Umbilical cord (tissue), 2 donors: ENCODE results near the gene ALS2CL. TPM values are rescaled to one million over a fixed set of nuclear protein-coding genes. Genes with fewer than 3 reads are reported as not detected.
A peak's percentile ranks its signal among the peaks of the same experiment; 100 is the strongest.
"Not testable (repeated sequence)": the region's sequence is repeated elsewhere in the genome, so short reads cannot be mapped to it uniquely, and the experiment has no call there.

ENCODE experiments used
- DNase-seq: peaks from one replicate; pipeline ENCODE4 v3.0.0-alpha.2; 2015; ENCODE audit warnings: low spot score
- total RNA-seq: library from RNA; depleted of rRNA; stranded (reverse); fragments of >200 nt; gene quantifications from one replicate; pipeline ENCODE4 v1.2.3, GENCODE V29; 2014; ENCODE audit warnings: low replicate concordance; ENCODE audit not compliant: insufficient read depth

ALS2CL gene, protein sequence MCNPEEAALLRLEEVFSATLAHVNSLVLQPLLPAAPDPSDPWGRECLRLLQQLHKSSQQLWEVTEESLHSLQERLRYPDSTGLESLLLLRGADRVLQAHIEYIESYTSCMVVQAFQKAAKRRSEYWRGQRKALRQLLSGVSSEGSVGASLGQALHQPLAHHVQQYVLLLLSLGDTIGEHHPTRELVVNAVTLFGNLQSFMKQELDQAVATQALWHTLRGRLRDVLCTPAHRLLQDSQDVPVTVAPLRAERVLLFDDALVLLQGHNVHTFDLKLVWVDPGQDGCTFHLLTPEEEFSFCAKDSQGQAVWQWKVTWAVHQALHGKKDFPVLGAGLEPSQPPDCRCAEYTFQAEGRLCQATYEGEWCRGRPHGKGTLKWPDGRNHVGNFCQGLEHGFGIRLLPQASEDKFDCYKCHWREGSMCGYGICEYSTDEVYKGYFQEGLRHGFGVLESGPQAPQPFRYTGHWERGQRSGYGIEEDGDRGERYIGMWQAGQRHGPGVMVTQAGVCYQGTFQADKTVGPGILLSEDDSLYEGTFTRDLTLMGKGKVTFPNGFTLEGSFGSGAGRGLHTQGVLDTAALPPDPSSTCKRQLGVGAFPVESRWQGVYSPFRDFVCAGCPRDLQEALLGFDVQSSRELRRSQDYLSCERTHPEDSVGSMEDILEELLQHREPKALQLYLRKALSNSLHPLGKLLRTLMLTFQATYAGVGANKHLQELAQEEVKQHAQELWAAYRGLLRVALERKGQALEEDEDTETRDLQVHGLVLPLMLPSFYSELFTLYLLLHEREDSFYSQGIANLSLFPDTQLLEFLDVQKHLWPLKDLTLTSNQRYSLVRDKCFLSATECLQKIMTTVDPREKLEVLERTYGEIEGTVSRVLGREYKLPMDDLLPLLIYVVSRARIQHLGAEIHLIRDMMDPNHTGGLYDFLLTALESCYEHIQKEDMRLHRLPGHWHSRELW
- total RNA-seq, result 8.7 TPM

DNA sequence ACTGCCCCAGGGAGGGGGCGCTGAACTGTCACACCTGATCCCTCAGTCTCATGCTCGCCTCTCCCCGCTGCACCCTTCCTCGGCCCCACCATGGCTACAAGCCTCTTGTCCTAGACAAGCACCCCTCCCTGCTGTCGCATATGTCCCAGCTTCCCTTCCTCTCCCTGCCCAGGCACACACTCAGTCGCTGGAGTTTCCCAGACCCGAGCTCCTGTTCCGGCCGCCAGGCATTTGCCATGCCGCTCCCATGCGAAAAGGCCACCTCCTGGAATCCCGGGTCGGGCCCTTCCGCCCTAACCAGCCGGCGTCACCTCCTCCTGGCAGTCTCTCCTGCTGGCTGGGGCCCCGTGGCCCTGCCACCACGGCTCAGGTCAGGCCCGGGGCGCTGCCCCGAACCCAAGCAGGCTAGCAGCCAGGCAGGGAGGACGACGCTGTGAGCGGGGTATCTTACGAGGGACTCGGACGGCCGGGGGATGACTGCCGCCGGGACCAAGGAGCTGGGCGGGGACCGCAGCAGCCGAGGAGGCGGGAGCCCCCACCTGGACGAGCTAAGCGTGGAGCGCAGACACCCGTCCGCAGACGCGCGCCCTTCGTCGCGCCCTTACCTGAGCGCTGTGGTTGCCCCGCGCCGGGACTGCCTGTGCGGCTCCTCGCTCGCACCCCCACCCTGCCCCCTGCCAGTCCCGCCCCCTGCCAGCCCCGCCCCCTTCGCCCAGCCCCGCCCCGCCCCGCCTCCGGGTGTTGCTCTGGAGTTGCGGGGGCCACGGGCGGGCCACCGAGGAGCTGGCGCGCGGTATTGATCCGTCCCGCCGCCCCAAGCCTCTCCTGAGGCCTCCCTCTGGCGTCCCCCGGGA is at the start of gene ALS2CL:
Gene ALS2CL (minus strand): TSS at position 642 of the 854 bp plus-strand sequence. CDS start 4,239 bp downstream, outside the sequence.
- peak; percentile 33 for DNase-seq

DNA sequence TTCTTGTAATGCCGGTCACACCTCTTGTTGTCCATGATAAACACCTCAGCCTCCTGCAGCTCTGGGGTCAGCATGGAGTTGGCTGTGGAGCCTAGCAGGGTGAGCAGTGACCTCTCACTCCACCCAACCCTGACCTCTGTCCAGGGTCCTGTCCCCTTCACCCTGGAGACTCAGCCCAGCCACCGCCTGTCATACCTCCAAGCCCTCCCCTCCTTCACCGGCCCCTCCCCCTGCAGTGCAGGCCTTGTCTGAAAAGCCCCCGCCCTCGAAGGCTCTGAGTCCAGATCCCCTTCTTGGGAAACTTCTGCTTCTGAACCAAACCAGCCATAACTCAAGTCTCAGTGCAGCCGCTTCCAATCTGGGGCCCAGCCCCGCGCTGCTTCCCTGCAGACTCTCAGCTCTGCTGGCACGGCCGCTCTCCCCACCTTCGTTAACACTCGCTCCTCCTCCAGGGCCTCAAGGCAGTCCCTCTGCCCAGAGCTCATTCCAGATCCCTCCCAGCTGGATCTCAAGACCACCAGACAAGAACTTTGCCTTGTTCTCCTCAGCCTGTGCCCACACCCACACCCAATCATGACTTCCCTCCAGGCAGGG is 49.6 kb upstream of the ALS2CL start:
- DNase-seq, result peak; percentile 86

DNA sequence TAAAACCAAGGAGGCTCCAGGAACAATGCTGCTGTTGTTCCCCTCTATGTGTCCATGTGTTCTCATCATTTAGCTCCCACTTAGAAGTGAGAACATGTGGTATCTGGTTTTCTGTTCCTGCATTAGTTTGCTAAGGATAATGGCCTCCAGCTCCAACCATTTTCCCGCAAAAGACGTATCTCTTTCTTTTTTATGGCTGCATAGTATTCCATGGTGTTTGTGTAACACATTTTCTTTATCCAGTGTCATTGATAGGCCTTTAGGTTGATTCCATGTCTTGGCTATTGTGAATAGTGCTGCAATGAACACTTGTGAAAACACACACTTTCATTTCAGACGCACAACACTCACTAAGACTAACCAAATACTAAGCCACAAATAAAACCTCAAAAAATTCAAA is 46.1 kb upstream of the ALS2CL start:
- DNase-seq, result not testable (repeated sequence)

DNA sequence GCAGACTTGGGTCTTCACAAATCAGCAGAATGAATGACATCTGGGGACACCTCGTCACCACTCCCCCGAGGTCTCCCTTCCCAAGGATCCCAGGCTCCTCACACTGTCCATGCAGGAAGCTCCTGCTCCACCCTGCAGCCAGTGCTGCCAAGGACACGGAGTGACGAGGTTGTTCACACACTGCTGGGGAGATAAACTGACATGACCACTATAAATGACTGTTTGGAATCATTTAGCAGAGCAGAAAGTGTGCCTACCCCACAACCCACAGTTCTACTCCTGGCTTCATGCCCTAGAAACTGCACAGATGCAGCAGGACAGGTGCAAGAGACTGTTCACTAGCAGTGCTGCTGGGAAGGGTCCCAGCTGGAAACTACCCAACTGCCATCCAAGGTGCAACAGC is 43.9 kb upstream of the ALS2CL start:
- DNase-seq, result no peak

DNA sequence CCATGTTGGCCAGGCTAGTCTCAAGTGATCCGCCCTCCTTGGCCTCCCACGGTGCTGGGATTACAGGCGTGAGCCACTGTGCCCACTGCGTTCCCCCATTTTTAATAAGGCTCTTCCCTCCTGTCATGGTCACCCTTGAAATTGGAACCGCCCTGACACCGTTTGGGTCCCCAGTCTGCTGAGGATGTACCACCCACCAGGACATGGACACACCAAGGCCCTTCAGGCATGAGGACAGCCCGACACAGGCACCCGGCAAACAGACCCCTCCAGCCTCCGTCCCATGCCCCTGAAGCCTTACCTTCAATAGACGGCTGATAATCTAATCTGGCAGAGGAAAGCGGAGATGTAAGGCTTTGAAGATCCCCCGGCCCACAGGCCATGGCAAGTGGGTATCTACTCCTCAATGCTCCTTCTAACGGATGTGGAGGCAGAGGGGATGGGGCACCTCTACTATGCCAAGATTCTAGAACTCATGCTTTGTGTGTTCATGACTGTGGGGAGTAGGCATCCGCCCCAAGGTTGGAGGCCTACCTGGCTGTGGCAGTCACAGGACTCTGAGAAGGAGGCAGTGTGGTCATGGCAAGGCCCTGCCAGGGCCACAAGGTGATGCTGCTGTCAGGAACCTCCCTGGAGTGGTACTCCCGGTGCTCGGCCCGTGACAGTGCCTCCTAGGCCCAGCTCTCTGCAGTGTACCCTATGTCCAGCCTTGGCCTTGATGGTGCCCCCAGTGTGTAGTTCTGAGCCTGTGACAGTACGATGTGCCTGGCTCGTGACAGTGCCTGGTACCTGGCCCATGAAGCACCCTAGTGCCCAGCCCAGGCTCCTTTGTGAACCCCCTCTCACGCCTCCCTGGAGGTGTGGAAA is 42.8 kb upstream of the ALS2CL start:
- no peak for DNase-seq

DNA sequence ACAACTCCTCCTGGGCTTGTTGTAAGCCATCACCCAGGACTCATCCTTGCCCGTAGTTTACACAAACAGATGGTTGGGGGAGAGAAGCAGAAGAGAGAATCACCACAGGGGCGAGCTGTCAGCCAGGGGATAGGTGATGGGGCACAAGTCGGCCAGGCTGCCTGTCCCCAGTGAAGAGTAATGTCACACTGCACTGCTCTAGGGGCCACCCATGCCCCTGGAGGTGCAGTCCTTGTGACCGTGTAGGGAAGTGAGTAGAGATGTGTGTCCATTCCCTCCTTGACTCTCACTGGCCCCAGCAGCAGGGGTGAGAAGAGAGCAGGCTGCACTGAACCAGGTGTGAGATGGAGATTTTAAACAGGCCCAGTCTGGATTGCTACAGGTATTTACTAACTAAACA is 41.3 kb upstream of the ALS2CL start:
- no peak for DNase-seq

DNA sequence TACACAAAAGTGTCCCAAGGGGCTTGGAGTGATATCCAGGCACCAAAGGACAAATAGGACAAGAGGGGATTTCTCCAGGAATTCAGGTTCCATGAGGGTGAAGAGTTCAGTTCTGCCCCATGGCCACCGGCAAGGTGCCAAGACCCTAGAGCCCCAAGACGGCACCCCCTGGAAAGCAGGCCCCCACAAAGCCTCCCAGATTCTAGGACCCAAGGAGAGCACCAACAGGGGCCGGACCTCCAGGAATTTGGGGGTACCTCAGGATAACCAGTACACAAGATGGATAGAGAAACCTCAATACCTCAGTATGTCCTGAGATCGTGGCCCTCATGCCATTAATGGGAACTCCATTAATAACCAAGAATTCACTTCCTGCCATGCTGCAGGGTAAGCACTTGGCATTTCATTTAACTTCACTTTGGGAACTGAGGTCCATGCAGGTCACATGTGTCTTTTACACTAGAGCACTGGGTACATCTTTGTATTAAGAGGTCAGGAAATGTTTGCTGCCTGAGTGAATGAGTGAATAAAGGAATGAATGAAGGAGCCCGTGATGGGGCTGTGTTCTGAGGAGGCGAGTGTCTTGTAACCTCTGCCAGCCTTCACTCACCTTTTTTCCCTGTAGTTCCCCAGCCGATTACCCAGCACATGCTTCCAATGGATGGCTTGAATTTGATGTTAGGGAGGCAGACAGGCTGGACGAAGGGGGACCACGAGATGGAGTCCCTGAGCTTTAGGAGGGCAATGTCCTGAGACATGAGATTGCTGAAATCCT is 39.7 kb upstream of the ALS2CL start:
- peak; percentile 22 for DNase-seq

DNA sequence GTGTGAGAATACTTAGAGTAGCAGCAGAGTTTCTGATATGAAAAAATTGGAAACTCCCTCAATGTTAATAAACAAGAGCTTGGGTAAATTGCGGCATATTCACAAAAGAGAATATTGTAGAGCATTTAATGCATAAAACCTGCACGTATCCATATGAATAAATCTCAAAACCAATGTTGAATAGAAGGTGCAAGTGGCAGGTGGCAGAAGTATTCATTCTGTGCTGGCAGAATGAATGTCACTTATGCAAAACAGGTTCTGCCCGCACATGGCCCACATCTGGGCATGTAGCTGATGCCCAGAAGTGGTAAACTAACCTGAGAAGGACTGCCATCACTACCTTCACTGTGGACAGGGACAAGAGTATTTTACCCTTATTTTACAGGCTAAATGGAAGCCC is 38.3 kb upstream of the ALS2CL start:
- no peak for DNase-seq

DNA sequence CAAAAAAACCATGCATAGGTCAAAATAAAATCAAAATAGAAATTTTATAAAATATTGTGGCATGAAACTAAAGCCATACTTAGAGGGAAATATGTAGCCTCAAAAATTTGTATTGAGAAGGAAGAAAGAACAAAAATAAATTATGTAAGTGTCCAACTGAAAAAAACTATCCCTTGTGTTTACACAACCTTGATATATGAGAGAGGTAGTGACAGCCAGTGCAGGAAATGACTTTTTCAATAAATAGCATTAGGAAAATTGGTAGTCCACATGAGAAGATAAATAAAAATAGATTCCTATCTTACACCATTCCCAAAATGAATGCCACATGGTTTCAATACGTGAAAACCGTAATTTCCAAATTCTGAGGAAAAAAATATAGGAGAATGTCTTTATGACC is 37.3 kb upstream of the ALS2CL start:
- no peak for DNase-seq

DNA sequence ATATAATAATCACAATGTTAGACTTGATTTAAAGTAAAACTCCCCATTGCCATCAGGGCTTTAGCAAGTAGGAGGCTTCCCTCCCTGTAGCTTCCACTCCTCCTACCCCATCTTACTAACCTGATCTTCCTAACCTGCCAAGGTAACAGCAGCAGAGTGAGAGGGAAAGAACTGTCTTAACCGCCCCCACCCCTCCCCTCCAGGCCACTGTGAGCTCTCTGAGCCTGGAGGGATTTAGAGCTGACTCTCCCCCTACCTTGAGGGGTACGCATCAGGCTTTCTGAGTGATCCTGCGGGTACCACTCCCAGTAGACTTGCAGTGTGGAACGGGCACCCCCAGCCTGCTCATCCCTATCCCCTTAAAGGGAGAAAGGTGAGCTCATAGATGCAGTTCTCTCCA is 35.6 kb upstream of the ALS2CL start:
- DNase-seq, result no peak

DNA sequence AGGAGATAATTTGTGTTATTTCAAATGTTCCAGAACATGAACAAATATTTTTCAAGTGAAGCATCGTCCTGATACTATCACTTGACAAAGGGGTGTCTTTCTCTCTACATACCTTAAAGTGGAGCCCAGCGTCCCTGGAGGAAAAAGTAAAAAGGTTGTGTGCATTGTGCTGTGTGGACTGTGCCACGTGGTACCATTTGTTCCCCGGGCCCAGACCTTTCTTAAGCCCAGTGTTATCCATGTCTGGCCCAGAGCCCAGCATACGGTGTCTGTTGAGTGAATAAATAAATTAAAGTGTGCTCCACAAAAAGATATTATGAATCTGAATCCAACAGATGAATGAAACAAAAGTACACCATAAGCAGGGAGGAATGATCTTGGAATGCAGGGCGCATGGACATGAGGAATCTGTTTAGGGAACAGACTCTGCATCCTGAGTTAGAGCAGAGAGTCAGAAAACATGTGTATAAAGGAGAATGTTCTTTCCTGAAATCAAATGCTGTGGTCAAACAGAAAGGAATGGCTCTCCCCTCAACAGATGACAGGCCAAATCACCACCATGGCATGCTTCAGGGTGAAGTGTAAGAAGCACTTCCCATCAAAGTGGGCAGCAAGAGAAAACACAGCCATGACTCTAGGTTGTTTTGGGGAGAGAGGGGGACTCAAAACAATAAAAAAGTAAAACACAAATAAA is 32.3 kb upstream of the ALS2CL start:
- DNase-seq, result peak; percentile 86

DNA sequence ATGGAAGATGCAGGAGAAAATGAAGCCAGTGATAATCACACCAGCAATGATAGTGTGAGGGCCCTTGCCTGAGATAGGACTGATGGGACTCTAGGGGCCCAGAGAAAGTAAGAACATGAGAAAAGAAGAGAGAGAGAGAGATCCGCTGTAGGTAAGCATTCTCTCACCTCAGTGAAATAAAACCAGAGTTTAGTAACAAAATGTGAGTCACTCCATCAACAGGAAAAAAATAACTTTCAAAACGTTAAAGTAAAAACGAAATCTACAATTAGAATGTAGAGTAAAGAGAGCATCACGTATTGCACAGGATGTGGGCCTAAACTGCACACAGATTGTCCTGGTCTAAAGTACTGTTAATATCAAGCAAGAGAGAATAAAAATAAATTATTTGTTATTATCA is 30.9 kb upstream of the ALS2CL start:
- DNase-seq, result no peak

DNA sequence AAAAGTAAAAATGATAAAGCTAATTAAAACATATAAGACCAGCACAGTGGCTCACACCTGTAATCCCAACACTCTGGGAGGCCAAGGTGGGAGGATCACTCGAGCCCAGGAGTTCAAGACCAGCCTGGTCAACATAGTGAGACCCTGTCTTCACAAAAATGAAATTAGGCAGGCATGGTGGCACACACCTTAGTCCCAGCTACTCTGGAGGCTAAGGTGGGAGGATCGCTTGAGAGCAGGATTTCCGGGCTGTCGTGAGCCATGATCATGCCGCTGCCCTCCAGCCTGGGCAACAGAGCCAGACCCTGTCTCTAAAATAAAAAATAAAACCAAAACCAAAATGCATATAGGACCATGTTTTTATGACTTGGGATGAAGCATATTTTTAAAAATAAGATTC is 29.0 kb upstream of the ALS2CL start:
- DNase-seq, result no peak

DNA sequence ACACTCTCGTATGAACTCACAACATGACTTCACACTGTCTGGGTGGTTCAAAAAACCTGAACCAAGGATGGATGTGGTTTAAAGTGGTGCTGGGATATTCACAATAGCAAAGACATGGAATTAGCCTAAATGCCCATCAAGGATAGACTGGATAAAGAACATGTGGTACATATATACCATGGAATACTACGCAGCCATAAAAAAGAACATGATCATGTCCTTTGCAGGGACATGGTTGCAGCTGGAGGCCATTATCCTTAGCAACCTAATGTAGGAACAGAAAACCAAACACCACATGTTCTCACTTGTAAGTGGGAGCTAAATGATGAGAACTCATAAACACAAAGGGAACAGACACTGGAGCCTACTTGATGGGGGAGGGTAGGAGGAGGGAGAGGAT is 27.5 kb upstream of the ALS2CL start:
- no peak for DNase-seq

DNA sequence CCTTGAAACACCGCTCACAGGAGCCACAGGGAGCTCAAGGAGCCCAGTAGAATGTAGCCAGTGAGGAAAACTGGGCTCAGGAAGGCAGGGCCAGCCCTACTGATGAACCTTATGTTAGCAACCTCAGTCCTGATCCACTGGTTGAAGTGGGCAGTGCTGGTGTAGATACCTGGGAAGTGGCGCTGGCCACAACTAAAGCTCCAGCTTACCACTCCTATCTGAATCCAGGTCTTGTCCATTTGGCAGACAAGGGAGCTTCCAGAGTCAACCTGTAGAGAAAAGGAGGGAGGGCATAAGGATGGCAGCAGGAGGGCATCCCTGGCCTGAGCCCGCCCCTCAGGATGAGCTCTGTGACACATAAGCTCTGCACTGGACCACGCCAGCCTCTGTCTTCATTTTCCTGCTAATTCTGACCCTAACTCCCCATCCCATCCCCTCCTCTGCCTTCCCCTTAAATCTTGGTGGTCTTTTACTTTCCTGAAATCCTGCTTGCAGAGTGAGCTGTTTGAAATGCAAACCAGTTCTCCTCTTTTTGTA is 26.3 kb upstream of the ALS2CL start:
- DNase-seq, result no peak

DNA sequence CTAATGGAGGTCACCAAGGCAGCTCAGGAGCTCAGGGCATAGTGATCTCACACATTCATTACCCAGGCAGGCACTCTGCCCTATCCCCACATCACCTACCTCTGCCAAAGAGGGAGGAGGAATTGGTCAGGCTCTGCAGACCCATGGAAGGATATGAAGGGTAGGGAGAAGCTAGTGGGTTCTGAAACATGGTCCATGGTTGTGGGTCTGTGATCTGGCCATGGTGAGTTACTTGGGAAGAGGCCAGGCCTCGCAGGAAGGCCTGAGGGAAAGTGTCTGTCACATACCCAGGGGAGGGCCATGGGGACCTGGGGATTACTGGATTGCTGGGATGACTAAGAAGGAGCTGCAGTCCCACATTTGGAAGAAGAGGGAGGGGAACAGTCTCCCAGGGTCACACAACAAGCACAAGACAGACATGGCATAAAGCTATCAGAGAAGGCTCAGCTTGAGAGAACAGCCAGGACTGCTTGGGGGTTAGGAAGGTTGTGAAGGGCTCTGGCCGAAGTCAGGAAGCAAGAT is 25.6 kb upstream of the ALS2CL start:
- no peak for DNase-seq

DNA sequence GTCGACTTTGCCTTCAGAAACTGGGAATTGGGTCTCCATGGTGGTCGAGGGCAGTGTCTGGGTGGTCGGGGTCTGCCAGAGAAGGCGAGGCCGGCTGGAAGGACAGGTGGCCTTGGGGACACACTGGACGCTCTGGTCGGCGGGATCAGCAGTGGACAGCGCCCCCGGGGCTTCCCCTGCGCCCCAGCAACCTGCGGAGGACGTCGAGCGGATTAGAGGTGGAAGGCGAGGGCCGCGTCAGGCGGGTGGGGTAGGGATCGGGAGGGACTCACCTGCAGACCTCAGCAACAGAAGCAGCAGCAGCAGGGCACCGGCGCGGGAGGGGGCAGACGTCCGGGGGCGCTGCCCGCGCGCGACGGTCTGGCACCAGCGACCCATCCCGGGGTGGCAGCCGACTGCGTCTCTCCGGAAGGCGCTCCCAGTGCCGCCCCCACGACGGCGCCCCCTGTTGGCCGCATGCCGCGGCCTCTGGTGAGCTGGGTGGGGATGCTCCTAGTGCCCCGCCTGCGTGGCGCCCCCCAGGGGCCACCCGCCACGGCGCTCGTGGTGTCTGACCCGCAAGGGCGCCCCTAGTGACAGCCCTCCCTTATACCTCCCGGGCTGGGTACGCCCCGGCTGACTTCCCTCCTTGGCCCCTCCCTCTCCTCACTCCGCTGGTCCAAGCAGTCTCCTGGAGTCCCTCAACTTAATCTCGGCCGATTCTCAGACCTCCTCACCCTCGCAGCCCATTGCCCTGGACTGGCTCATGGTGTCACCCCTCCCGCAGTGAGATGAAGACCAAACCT is 24.2 kb upstream of the ALS2CL start, which contains the start of gene PRSS50:
Gene PRSS50 (minus strand): TSS at position 423 of the 785 bp plus-strand sequence. CDS start 45 bp downstream, at position 378.
- no peak for DNase-seq
